ENCODE measurements around the gene CCDC24. TPM values are rescaled to one million over a fixed set of nuclear protein-coding genes. Genes with fewer than 3 reads are reported as not detected.

The CCDC24 gene
- polyA plus RNA-seq, 1 donor from 2014 or later, result 5.3 TPM

DNA sequence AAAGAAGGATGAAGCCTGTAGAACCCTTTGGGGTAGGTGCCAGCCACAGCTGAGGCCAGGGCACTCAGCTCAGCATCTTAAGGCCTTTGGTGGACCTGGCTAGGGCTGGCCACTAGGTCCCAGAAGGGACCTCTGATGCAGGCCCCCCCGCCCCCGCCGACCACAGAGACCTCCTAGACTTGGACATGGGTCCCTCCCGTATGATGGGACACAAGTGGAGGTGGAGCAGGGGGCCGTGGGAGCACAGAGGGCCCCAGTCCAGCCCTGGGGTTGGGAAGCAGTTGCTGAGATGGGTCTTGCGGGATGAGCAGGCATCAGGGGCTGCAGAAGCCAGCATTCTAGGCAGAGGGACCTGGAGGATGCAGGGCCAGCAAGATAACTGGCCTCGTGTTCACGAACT, 9.2 kb upstream of the CCDC24 start:
- peaks cover 4% of the 10 kb centered on the region for H3K36me3 Mint-ChIP-seq
- no peak overlapping the region for H3K27ac Mint-ChIP-seq
- H3K4me1 Mint-ChIP-seq, result peaks cover 10 to 23% (median 15%) of the 10 kb centered on the region in 3 donors
- H3K27me3 Mint-ChIP-seq, result peaks cover 3% of the 10 kb centered on the region
- H3K9me3 Mint-ChIP-seq, result no peaks in the 10 kb centered on the region
- H3K4me3 Mint-ChIP-seq, result peak overlapping the region in 1 of 4 donors; percentile 71

GRCh38 chr1:43982808-43983207, 8.6 kb upstream of the CCDC24 start:
- H3K4me1 Mint-ChIP-seq, result peaks cover 4 to 18% (median 11%) of the 10 kb centered on the region in 3 donors
- H3K36me3 Mint-ChIP-seq, result peaks cover 4% of the 10 kb centered on the region
- H3K4me3 Mint-ChIP-seq, result peak overlapping the region in 1 of 4 donors; percentile 71
- peak overlapping the region in 1 of 3 donors; percentile 32 for H3K27ac Mint-ChIP-seq
- peaks cover 3% of the 10 kb centered on the region for H3K27me3 Mint-ChIP-seq
- no peaks in the 10 kb centered on the region for H3K9me3 Mint-ChIP-seq

DNA sequence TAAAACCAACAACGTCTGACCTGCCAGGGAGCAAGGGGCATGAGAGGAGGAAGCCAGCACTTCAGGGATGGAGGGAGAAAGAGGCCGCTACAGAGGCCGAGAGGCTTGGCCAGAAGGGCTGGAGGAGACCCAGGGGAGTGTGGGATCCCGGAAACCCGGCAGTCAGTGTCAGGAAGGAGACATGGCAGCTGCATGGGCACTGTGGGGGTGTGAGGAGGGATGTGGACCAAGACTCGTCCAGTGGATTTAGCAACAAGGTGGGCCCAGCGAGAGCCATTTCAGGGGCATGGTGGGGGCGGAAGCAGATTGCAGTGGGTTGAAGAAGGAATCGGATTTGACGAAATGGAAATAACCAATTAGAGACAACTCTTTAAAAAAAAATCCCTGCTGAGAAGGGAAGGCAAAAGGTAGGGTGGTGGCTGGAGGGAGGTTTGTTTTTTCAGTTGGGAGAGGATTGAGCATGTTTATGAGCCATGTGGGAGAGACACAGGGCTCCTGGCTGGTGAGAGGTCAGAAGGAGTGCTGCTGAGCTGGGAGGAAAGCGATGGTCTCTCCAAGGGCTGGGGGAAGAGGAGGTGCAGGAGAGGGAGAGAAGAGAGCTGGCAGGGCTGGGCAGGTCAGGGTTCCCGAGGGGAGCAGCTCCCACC, 8.0 kb upstream of the CCDC24 start:
- Mint-ChIP-seq H3K36me3 (peaks cover 4% of the 10 kb centered on the region), H3K4me3 (peak overlapping the region in 1 of 4 donors; percentile 71), H3K27ac (peak overlapping the region in 1 of 3 donors; percentile 32)

DNA sequence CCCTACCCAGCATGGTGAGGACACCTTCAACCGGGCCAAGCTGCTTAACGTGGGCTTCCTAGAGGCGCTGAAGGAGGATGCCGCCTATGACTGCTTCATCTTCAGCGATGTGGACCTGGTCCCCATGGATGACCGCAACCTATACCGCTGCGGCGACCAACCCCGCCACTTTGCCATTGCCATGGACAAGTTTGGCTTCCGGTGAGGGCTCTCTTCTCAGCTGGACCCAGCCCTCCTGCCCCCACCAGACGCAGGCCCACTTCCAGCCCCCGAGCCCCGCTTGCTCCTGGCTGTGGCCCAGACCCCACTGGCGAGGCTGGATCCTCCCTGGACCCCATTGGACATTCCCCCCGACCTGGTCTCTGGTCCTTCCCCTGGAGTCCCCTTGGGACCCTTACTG, 6.5 kb upstream of the CCDC24 start:
- Mint-ChIP-seq H3K4me1 (peaks cover 0 to 8% (median 4%) of the 10 kb centered on the region in 3 donors), H3K27ac (no peak overlapping the region), H3K27me3 (peaks cover 3% of the 10 kb centered on the region), H3K36me3 (peaks cover 3% of the 10 kb centered on the region), H3K4me3 (no peak overlapping the region), H3K9me3 (no peaks in the 10 kb centered on the region)

More for the DNA sequence above, 8.0 kb upstream of the CCDC24 start:
- H3K4me1 Mint-ChIP-seq, result peaks cover 0 to 14% (median 8%) of the 10 kb centered on the region in 3 donors
- H3K9me3 Mint-ChIP-seq, result no peaks in the 10 kb centered on the region
- H3K27me3 Mint-ChIP-seq, result peaks cover 3% of the 10 kb centered on the region

- Mint-ChIP-seq H3K9me3 (no peaks in the 10 kb centered on the region), H3K4me3 (no peak overlapping the region), H3K4me1 (peaks cover 2 to 3% (median 3%) of the 10 kb centered on the region in 3 donors), H3K36me3 (peaks cover 2% of the 10 kb centered on the region), H3K27ac (no peak overlapping the region), H3K27me3 (no peaks in the 10 kb centered on the region)
Measured at GRCh38 chr1:43985984-43986595, 5.3 kb upstream of the CCDC24 start.

- Mint-ChIP-seq H3K4me1 (peaks cover 3 to 7% (median 5%) of the 10 kb centered on the region in 3 donors), H3K27me3 (no peaks in the 10 kb centered on the region), H3K36me3 (peaks cover 2% of the 10 kb centered on the region), H3K4me3 (peak overlapping the region in 2 of 4 donors; percentile 44 to 50), H3K9me3 (no peaks in the 10 kb centered on the region), H3K27ac (no peak overlapping the region)
Measured at GRCh38 chr1:43986712-43987111, 4.7 kb upstream of the CCDC24 start.

DNA sequence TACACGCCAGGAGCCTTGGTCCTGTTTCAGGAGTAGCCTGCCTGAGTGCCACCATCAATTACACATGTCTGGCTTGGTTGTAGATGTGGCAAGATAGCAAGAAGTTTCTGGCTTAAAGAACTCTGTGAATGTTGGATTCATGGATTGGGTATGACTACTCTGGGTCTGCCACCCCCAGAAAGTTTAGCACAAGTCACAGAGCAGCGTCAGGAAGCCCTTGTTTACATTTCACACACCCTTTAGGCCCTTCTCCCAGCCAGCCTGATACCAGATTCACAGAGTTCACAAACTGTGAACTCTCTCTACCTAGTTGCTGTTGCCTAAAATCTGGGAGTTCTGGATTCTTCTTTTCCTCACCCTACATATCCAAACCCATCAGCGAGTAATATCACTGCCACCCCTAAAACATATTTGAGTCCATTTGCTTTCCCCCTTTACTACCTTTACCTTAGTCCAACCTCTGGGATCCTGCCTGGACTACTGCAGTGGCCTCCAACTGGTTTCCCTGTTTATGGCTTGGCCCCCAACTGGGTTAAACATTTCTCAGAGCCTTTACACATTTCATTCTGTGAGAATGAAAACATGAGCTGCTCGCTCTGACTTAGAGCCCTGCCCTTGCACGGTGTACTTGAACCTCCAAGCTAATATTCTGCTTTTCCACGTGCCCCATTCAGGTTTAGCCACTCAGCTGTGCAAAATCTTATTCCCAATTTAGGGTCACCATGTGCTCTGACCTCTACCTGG, 4.1 kb upstream of the CCDC24 start:
- H3K27ac Mint-ChIP-seq, result no peak overlapping the region
- H3K4me3 Mint-ChIP-seq, result peak overlapping the region in 1 of 4 donors; percentile 50

DNA sequence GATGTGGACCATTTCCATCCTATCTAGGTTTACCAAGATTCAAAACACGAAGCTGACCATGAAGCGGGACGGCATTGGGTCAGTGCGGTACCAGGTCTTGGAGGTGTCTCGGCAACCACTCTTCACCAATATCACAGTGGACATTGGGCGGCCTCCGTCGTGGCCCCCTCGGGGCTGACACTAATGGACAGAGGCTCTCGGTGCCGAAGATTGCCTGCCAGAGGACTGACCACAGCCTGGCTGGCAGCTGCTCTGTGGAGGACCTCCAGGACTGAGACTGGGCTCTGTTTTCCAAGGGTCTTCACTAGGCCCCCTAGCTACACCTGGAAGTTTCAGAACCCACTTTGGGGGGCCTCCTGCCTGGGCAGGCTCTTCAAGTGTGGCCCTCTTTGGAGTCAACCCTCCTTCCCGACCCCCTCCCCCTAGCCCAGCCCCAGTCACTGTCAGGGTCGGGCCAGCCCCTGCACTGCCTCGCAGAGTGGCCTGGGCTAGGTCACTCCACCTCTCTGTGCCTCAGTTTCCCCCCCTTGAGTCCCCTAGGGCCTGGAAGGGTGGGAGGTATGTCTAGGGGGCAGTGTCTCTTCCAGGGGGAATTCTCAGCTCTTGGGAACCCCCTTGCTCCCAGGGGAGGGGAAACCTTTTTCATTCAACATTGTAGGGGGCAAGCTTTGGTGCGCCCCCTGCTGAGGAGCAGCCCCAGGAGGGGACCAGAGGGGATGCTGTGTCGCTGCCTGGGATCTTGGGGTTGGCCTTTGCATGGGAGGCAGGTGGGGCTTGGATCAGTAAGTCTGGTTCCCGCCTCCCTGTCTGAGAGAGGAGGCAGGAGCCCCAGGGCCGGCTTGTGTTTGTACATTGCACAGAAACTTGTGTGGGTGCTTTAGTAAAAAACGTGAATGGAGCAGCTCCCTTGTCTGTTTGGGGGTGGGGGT, 864 bp upstream of the CCDC24 start:
- peaks cover 19 to 22% (median 20%) of the 10 kb centered on the region in 3 donors for H3K4me1 Mint-ChIP-seq
- no peaks in the 10 kb centered on the region for H3K27me3 Mint-ChIP-seq
- peak overlapping the region; percentile 67 to 72 (median 67) for H3K27ac Mint-ChIP-seq
- H3K9me3 Mint-ChIP-seq, result no peaks in the 10 kb centered on the region
- peak overlapping the region; percentile 89 to 99 (median 96) for H3K4me3 Mint-ChIP-seq
- H3K36me3 Mint-ChIP-seq, result peaks cover 3% of the 10 kb centered on the region

More for the DNA sequence above, 4.1 kb upstream of the CCDC24 start:
- H3K27me3 Mint-ChIP-seq, result no peaks in the 10 kb centered on the region
- H3K4me1 Mint-ChIP-seq, result peaks cover 3 to 7% (median 6%) of the 10 kb centered on the region in 3 donors
- H3K9me3 Mint-ChIP-seq, result no peaks in the 10 kb centered on the region
- H3K36me3 Mint-ChIP-seq, result peaks cover 2% of the 10 kb centered on the region

- H3K27ac Mint-ChIP-seq, result peak overlapping the region; percentile 67 to 78 (median 72)
- H3K4me1 Mint-ChIP-seq, result peaks cover 19 to 22% (median 20%) of the 10 kb centered on the region in 3 donors
- H3K9me3 Mint-ChIP-seq, result no peaks in the 10 kb centered on the region
- H3K4me3 Mint-ChIP-seq, result peak overlapping the region; percentile 89 to 99 (median 96)
- H3K36me3 Mint-ChIP-seq, result peaks cover 3% of the 10 kb centered on the region
- H3K27me3 Mint-ChIP-seq, result no peaks in the 10 kb centered on the region
Measured at GRCh38 chr1:43991200-43991475, 261 bp upstream of the CCDC24 start.

- H3K4me1 Mint-ChIP-seq, result peaks cover 19 to 22% (median 20%) of the 10 kb centered on the region in 3 donors
- H3K27me3 Mint-ChIP-seq, result no peaks in the 10 kb centered on the region
- H3K27ac Mint-ChIP-seq, result peak overlapping the region; percentile 6 to 78 (median 13)
- H3K36me3 Mint-ChIP-seq, result peaks cover 3% of the 10 kb centered on the region
- H3K4me3 Mint-ChIP-seq, result peak overlapping the region; percentile 89 to 99 (median 96)
- no peaks in the 10 kb centered on the region for H3K9me3 Mint-ChIP-seq
Measured at GRCh38 chr1:43992232-43992995, 1.0 kb downstream of the CCDC24 start.

- Mint-ChIP-seq H3K27ac (peak overlapping the region in 2 of 3 donors; percentile 74 to 83), H3K4me3 (peak overlapping the region; percentile 25 to 89 (median 69)), H3K36me3 (peaks cover 3% of the 10 kb centered on the region), H3K27me3 (no peaks in the 10 kb centered on the region), H3K9me3 (no peaks in the 10 kb centered on the region), H3K4me1 (peaks cover 19 to 22% (median 20%) of the 10 kb centered on the region in 3 donors)
Measured at GRCh38 chr1:43993206-43993914, 2.0 kb downstream of the CCDC24 start.

- Mint-ChIP-seq H3K36me3 (peaks cover 3% of the 10 kb centered on the region), H3K4me3 (peak overlapping the region; percentile 25 to 89 (median 64)), H3K27me3 (no peaks in the 10 kb centered on the region), H3K9me3 (no peaks in the 10 kb centered on the region), H3K27ac (peak overlapping the region in 1 of 3 donors; percentile 74), H3K4me1 (peaks cover 19 to 22% (median 20%) of the 10 kb centered on the region in 3 donors)
Measured at GRCh38 chr1:43994071-43994470, 2.7 kb downstream of the CCDC24 start.

Measured in IgD-negative memory B cell (primary cell).